GM21381 (cell line): ENCODE data around the gene GLRX.

Source experiments
- ATAC-seq: cut with Tn5 transposase; IDR thresholded peaks from one replicate; pipeline ENCODE4 v1.9.1; 2021; ENCODE audit warnings: mild to moderate bottlenecking, moderate library complexity; ENCODE audit not compliant: unreplicated experiment

Gene GLRX

DNA sequence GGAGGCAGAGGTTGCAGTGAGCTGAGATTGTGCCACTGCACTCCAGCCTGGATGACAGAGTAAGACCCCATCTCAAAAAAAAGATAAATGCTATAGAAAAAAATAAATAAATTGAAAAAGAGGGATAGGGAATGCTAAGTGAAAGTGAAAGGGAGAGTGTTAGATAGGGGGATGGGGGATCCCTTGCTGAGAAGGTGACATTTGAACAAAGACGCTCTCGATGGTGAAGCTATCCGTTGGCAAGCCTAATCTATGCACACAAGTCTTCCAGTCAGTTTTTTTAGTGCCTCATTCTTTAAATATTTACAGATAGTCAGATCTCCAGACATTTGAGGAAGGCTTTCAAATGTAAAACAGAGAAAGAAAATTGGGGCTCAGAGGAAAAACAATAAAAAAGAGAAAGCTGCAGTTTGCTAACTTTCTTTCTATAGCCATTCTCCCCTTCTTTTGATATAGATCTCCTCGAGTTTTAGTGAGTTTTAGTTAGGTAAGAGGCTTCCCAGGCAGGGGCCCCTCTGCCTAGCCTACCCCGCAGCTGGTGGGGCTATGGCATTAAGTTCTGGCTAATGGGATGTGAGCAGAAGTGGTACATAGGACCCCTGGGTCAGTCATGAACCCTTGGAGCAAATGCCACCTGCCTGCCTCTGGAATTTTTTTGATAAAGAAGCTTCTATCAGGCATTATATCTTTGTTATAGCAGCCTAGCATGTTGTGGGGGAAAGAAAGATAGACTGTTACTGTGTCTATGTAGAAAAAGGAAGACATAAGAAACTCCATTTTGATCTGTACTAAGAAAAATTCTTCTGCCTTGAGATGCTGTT is 12.0 kb downstream of the GLRX start:
- ATAC-seq, result no peak

GRCh38 chr5:95809414-95809960 is 13.0 kb downstream of the GLRX start:
- no peak for ATAC-seq

GRCh38 chr5:95808686-95809413 is 13.7 kb downstream of the GLRX start:
- peak; percentile 100 for ATAC-seq

DNA sequence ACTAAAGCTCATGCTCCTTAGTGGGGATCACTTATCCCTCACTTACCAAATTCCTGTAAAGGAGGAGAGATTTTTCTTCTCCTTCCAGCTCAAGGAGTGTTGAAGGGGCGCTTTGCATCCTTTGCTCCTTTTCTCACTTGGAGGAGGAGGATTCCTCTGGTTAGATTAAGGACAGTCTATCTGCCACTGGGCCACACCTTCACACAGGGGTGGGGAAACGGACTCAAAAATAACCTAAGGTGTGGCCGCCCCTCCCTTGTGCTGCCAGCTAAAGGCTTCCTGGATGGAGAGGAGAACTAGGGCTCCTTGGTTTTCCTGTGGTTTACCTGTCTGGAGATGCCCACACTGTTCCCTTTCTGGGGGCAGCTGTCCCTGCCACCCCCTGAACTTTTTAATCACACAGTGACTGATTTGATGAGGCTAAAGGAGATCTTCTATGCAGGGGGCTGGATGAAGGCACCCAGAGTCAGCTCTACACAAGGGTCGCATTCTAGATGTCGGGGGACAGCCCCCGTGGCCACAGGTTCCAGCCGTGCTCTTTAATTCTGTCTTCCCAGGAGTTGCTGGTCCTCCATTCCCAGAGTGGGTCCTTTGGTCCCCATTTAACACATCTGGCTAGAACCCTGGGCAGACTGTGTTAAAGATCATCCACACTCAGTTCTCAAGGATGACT is 14.4 kb downstream of the GLRX start:
- ATAC-seq, result no peak

GRCh38 chr5:95806687-95807086 is 15.8 kb downstream of the GLRX start:
- ATAC-seq, result no peak

- no peak for ATAC-seq
These were observed 17.6 kb downstream of the GLRX start for GRCh38 chr5:95804736-95805539.

DNA sequence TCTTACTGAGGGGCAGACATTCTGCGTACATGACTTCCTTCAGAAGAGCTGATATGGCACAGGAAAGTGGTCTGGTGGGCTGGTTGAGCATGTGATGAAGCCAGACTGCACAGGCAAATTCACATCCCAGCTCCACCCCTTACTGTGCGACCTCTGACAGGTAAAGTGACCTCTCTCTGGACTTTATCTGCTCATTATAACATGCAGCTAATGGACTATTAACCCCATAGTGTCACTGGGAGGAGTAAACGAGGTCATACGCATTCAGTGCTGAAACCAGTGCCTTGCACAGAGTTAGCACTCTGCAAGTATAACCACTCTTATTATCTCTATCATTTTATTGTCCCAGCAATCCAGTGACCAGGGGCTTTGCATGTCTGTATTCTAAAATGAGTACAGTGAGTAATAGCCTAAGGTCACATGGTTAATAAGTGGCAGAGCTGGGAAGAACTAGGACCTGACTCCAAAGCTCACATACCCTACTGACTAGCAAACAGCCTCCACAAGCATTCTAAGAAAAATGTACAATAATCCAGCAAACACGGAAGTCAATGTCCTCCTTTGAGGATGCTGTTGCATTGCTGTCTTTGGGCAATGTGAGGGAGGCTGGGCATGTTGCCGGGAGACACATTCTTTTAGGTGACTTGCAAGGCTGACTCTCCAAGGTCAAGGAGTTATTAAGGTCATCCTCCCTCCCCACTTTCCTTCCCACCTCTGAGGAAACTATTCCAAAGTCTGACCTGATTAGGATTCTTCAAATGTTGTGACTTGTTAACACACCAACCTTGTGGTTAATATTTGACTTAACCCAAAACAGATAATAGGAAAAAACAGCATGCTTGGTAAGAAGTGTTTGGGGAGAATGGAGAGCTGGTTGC is 19.0 kb downstream of the GLRX start:
- ATAC-seq, result no peak

GRCh38 chr5:95801961-95802360 is 20.6 kb downstream of the GLRX start:
- ATAC-seq, result no peak

DNA sequence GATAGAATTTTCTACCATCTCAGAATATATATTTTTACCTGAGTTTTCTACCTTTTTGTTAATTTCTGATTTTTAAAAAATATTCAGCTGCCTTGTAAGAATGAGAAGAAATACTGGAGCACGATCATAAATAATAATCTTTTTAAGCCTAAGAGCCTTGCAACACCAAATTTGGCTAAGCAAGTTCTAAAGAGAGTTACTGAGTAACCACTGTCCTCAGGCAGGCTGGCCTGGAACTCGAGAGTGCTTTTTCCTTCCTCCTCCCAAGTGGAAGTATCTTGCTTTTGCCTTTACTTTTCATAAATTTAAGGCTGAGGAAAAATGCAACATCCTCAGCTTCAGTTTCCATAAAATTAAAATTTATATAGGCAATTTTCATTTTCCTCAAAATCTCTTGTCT is 21.0 kb downstream of the GLRX start:
- ATAC-seq, result no peak

DNA sequence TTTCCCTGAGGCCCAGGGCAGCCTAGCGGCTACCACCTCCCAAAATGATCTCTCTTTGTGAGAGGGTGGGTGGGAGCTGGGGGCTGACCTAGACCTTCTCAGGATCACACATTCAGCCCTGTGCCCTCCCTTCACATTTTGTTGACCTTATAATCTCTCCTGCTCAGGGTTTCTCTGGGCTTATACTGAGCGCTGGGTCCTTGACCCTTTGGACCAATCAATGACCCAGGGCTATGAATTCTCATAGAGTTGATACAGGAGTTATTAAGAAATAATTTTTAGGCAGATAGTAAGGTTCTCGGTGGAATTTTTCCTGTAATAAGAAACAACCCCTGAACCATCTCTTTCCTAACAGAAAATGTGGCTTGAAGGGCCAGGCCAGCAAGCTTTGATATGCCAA is 22.0 kb downstream of the GLRX start:
- no peak for ATAC-seq

GRCh38 chr5:95799191-95799835 is 23.2 kb downstream of the GLRX start:
- ATAC-seq, result no peak

GRCh38 chr5:95798545-95798944 is 24.0 kb downstream of the GLRX start:
- no peak for ATAC-seq

- ATAC-seq, result no peak
These were observed 24.5 kb downstream of the GLRX start for GRCh38 chr5:95798048-95798447.

DNA sequence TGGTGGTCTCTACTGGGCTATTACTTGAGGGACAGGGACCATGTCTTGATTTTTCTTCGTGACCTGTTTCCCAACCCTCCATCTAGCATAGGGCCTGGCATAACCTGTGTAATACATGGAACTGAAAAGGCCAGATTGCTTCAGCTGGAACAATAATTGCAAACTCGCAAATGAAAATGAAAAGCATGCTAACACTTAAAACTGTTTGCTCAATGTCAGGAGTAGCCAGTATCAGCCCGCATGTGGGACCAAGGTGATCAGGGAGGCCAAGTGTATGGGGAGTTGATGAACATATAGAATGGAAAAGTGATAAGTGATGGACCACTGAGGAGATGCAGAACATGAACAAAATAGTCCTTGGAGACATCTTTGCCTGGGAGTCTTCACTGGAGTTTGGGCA is 25.2 kb downstream of the GLRX start:
- ATAC-seq, result no peak

- ATAC-seq, result no peak
These were observed 28.4 kb downstream of the GLRX start for GRCh38 chr5:95794070-95794516.

DNA sequence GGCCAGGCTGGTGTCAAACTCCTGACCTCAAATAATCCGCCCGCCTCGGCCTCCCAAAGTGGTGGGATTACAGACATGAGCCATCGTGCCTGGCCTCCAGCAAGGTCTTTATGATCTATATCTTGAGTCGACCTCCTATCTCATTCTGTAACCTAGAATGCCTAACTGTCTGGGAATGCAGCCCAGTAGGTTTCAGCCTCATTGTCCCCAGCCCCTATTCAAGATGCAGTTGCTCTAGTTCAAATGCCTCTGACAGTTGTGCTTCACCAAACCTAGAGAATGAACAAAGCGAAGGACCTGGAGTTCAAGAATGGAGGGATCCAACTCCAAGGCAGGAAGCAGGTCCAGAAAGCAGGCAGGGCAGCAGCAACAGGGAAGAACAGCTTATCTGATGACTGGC is 30.8 kb downstream of the GLRX start:
- ATAC-seq, result no peak

DNA sequence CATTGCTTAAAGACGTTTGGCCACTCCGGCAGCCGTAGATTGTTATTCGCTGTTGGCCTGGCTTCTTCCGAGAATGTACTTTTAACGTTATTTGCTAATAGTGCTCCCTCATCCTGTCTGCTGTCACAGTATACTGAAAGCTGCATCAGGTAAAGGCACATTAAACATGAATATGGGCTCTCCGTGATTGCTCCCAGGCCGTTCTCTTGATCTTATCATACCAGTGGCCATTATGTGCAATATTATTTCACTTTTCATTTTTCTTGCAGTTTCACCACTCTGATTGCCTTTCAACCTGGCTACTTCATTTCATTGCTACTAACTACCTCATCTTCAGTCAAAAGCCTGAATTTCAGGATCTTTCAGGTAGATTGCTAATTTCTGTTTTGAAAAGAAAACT is 34.0 kb downstream of the GLRX start:
- no peak for ATAC-seq

- ATAC-seq, result no peak
These were observed 35.6 kb downstream of the GLRX start for GRCh38 chr5:95786821-95787418.
